ENCODE results near the gene VAMP8. TPM values are rescaled to one million over a fixed set of nuclear protein-coding genes. Genes with fewer than 3 reads are reported as not detected.
"Not testable (repeated sequence)": the region's sequence is repeated elsewhere in the genome, so short reads cannot be mapped to it uniquely, and the experiment has no call there.

Gene VAMP8
- total RNA-seq, 2 donors from 2014 or later: 44.4 to 108 TPM

DNA sequence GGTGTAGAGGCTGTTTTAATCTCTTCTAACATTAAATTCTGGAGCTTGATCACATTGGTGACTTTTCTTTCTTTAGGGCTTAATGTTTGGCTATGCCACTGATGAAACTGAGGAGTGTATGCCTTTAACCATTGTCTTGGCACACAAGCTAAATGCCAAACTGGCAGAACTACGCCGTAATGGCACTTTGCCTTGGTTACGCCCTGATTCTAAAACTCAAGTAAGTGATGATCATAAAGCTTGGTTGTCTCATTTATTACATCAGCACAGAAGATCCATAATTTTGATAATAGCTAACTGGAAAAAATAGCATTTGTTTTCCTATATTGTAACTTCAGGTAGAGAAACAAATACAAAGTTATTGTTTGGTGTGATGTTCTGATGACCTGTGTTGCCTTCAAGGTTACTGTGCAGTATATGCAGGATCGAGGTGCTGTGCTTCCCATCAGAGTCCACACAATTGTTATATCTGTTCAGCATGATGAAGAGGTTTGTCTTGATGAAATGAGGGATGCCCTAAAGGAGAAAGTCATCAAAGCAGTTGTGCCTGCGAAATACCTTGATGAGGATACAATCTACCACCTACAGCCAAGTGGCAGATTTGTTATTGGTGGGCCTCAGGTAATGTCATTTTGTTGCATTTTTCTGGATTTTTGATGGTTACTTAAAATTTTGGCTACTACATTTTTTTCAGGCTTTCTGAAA lies 35.5 kb upstream of the VAMP8 start:
- DNase-seq (ENCODE audit: low spot score): peak; percentile 38
- Histone ChIP-seq H3K9me3 (no peaks in the 10 kb centered on the region), H3K27ac (peak overlapping the region; percentile 21 to 98), H3K4me3 (no peak overlapping the region), H3K36me3 (peaks cover 0 to 18% of the 10 kb centered on the region in 2 donors), H3K4me1 (replicated peaks) (peaks cover 8% of the 10 kb centered on the region), H3K27me3 (replicated peaks; ENCODE audit: insufficient read depth) (no peaks in the 10 kb centered on the region)
- WGBS: 29% methylated on average over 5 of the region's 5 CpGs
- TF ChIP-seq POLR2AphosphoS5 (IDR thresholded peaks at IDR 0.05) (peak; percentile 50), POLR2A (IDR thresholded peaks at IDR 0.05) (no peak)
- intact Hi-C loops (cut with DNase I): no loop called here

DNA sequence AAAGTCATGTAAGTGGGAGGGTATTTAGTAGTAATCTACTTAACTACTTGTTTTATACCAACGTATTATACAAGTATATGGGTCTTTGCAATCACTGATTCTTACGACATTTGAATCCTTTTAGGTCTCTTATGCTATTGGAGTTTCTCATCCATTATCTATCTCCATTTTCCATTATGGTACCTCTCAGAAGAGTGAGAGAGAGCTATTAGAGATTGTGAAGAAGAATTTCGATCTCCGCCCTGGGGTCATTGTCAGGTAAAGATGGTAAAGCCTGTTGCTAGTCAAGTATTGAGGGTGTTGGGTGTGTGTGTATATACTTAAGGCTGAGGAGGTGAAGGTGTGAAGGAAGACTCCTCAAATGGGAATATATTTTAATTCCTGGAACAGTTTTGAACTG lies 34.6 kb upstream of the VAMP8 start:
- peaks cover 0 to 18% of the 10 kb centered on the region in 2 donors for H3K36me3 ChIP-seq
- no peak for TF ChIP-seq POLR2AphosphoS5 (IDR thresholded peaks at IDR 0.05)
- no peak for TF ChIP-seq POLR2A (IDR thresholded peaks at IDR 0.05)
- TF ChIP-seq, protein P1, sequence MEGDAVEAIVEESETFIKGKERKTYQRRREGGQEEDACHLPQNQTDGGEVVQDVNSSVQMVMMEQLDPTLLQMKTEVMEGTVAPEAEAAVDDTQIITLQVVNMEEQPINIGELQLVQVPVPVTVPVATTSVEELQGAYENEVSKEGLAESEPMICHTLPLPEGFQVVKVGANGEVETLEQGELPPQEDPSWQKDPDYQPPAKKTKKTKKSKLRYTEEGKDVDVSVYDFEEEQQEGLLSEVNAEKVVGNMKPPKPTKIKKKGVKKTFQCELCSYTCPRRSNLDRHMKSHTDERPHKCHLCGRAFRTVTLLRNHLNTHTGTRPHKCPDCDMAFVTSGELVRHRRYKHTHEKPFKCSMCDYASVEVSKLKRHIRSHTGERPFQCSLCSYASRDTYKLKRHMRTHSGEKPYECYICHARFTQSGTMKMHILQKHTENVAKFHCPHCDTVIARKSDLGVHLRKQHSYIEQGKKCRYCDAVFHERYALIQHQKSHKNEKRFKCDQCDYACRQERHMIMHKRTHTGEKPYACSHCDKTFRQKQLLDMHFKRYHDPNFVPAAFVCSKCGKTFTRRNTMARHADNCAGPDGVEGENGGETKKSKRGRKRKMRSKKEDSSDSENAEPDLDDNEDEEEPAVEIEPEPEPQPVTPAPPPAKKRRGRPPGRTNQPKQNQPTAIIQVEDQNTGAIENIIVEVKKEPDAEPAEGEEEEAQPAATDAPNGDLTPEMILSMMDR (IDR thresholded peaks at IDR 0.05): no peak
- WGBS: 75% methylated on average over 4 of the region's 4 CpGs
- no peaks in the 10 kb centered on the region for H3K9me3 ChIP-seq
- H3K4me3 ChIP-seq: no peak overlapping the region
- H3K4me1 ChIP-seq (replicated peaks): no peaks in the 10 kb centered on the region
- no peak for DNase-seq (ENCODE audit: low spot score)
- no peaks in the 10 kb centered on the region for H3K27me3 ChIP-seq (replicated peaks; ENCODE audit: insufficient read depth)
- intact Hi-C loops (cut with DNase I): no loop called here
- no peak overlapping the region for H3K27ac ChIP-seq

DNA sequence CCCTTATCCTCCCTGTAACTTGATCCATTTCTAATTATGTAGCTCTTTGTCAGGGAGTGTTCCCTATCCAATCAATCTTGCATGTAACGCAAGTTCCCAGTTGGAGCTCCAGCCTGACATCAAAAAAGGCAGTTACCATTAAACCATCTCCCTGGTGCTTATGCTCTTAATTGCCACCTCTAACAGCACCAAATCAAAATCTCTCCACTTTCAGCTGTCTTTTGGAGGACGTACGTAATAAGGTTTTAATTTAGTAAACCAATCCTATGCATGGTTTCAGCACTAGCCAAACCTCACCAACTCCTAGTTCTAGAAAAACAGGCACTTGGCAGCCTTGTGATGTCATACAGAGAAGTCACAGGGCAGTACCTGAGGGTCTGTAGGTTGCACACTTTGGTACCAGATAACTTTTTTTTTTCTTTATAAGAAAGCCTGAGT lies 33.1 kb upstream of the VAMP8 start:
- H3K27ac ChIP-seq; H3K4me3 ChIP-seq; H3K4me1 ChIP-seq (replicated peaks); intact Hi-C loops (cut with DNase I); DNase-seq (ENCODE audit: low spot score); H3K27me3 ChIP-seq (replicated peaks; ENCODE audit: insufficient read depth); H3K9me3 ChIP-seq: not testable (repeated sequence)
- H3K36me3 ChIP-seq: peaks cover 0 to 18% of the 10 kb centered on the region in 2 donors
- 71% methylated on average over 3 of the region's 3 CpGs for WGBS

DNA sequence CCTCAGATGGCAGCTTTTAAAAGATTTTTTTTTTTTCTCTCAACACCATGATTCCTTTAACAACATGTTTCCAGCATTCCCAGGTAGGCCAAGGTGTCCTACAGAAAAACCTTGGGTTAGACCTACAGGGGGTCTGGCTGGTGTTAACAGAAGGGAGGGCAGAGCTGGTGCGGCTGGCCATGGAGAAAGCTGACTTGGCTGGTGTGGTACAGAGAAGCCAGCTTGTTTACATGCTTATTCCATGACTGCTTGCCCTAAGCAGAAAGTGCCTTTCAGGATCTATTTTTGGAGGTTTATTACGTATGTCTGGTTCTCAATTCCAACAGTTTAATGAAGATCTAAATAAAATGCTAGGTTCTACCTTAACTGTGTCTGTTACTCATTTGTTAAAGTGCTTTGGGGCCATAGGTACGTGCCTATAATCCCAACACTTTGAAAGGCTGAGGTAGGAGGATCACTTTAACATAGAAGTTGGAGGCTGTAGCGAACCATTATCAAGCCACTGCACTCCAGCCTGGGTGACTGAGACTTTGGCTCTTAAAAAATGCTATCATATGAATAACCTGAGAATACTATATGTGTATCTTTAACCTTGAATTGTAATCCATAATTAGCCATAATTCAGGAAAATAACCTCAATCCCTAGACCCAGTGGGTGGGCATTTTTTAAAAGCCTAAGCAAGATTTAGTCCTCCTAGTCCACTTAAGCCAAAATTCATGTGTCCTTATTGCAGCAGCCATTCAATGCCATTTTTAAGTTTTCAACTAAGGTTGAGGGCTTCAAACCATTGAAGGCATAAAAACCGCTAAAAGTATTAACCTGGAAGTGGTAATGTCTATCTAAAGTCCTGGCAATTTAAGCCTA lies 32.2 kb upstream of the VAMP8 start:
- H3K36me3 ChIP-seq: peaks cover 0 to 18% of the 10 kb centered on the region in 2 donors
- H3K4me1 ChIP-seq (replicated peaks); H3K27me3 ChIP-seq (replicated peaks; ENCODE audit: insufficient read depth); H3K9me3 ChIP-seq; H3K27ac ChIP-seq; intact Hi-C loops (cut with DNase I); DNase-seq (ENCODE audit: low spot score); H3K4me3 ChIP-seq: not testable (repeated sequence)
- 77% methylated on average over 5 of the region's 5 CpGs for WGBS

DNA sequence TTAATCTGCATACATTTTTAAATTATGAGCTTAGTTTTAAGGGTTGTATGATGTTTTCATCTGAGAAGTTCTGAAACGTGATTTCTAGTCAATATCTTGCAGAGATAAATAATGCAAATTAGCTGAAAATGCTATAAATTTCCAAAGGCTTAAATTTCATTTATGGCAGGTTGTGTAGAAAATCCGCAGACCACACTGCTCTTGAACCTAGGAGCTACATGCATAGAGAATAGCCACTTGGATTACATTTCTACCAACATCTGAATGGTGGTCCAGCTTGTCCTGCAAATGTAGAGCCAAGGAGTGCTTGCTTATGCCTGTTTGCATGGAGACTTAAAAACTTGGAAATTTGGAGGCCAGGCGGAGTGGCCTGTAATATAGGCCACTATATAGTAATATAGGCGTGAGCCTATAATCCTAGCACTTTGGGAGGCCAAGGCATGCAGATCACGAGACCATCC lies 31.6 kb upstream of the VAMP8 start:
- no peak overlapping the region for H3K27ac ChIP-seq
- H3K27me3 ChIP-seq (replicated peaks; ENCODE audit: insufficient read depth): no peaks in the 10 kb centered on the region
- H3K4me1 ChIP-seq (replicated peaks): no peaks in the 10 kb centered on the region
- TF ChIP-seq POLR2AphosphoS5 (IDR thresholded peaks at IDR 0.05) (no peak), POLR2A (IDR thresholded peaks at IDR 0.05) (no peak)
- TF ChIP-seq, protein P1 (IDR thresholded peaks at IDR 0.05): no peak
- DNase-seq (ENCODE audit: low spot score): no peak
- peaks cover 3 to 18% of the 10 kb centered on the region in 2 donors for H3K36me3 ChIP-seq
- no peaks in the 10 kb centered on the region for H3K9me3 ChIP-seq
- intact Hi-C loops (cut with DNase I): no loop called here
- WGBS: 78% methylated on average over 5 of the region's 5 CpGs
- H3K4me3 ChIP-seq: no peak overlapping the region

DNA sequence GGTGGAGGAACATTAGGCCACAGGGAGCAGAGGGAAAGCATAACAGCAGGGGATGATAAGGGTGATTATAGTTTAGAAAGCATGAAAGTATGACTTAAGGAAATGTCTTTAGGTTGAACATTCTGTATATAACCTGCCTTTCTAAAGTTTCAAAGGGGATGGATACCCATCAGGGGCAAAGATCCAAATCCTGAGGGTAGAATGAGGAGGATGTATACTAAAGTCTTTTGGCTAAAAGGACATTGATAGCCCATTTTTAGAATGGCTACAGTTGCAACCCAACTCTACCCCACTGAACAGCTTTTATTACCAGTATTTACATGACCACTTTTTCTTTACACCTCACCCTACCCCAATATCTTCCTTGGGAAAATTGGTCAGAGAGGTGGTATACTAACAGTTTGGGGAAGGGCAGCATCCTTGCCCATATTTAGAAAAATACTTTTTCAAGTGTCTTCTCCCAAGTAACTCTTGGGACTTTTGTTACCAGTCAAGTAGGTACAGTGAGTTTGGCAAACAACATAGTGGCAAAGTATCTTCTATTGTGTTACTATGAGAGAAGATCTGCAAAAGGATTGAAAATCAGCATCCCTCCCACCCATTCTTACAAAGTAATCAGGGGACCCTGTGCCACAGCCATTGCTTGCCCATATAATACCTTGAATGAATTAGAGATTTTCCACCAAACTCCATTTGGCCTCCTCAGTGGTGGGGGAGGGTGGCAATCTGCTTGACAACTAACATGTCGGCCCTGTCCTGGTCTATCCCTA lies 30.1 kb upstream of the VAMP8 start:
- DNase-seq (ENCODE audit: low spot score): no peak
- TF ChIP-seq POLR2AphosphoS5 (IDR thresholded peaks at IDR 0.05) (no peak), POLR2A (IDR thresholded peaks at IDR 0.05) (no peak)
- TF ChIP-seq, protein P1 (IDR thresholded peaks at IDR 0.05): no peak
- intact Hi-C loops (cut with DNase I): no loop called here
- no peaks in the 10 kb centered on the region for H3K4me1 ChIP-seq (replicated peaks)
- no peak overlapping the region for H3K4me3 ChIP-seq
- H3K9me3 ChIP-seq: no peaks in the 10 kb centered on the region
- WGBS: 71% methylated on average over 1 of the region's 1 CpG
- peak overlapping the region in 1 of 2 donors; percentile 7 for H3K27ac ChIP-seq
- peaks cover 6 to 18% of the 10 kb centered on the region in 2 donors for H3K36me3 ChIP-seq
- H3K27me3 ChIP-seq (replicated peaks; ENCODE audit: insufficient read depth): no peaks in the 10 kb centered on the region

Data from prostate gland (tissue), 2 donors.